PFSK-1 (cell line): Measurements from ENCODE around the gene COL23A1.

Experiments
- FOXP2 ChIP-seq: optimal IDR thresholded peaks from 2 replicates; pipeline ENCODE3; 2011; ENCODE audit warnings: borderline replicate concordance, control low read depth, inconsistent platforms; ENCODE audit not compliant: insufficient read depth; ENCODE audit errors: extremely low read length, extremely low read depth
- POLR2AphosphoS5 ChIP-seq: IDR thresholded peaks from 2 replicates; pipeline ENCODE4 v1.6.1; 2012; ENCODE audit warnings: low read depth, mild to moderate bottlenecking, control low read depth, low read length, moderate library complexity
- REST ChIP-seq, 2 experiments: IDR thresholded peaks; 2 replicates each; pipeline versions ENCODE4 v1.6.1 to v1.8.0; 2011 to 2012; ENCODE audit warnings: low read depth in 2 of 2, low read length in 2 of 2, control low read depth in 1 of 2, inconsistent platforms in 1 of 2, mild to moderate bottlenecking in 1 of 2, moderate library complexity in 1 of 2; ENCODE audit not compliant: insufficient read depth in 1 of 2
- SIN3A ChIP-seq: IDR thresholded peaks from 2 replicates; pipeline ENCODE4 v1.6.1; 2012; ENCODE audit warnings: mild to moderate bottlenecking, low read length, moderate library complexity, borderline replicate concordance; ENCODE audit not compliant: insufficient read depth
- TAF1 ChIP-seq: IDR thresholded peaks from 2 replicates; pipeline ENCODE4 v1.6.1; 2012; ENCODE audit warnings: low read length, control low read depth, borderline replicate concordance; ENCODE audit not compliant: insufficient read depth

The COL23A1 gene

GRCh38 chr5:178532236-178532635, 58.0 kb downstream of the COL23A1 start:
- TF ChIP-seq POLR2AphosphoS5 = no peak
- TF ChIP-seq SIN3A = no peak
- no peak for TF ChIP-seq FOXP2
- TF ChIP-seq REST (IDR thresholded peaks at IDR 0.05; ENCODE audit: insufficient read depth in 1 of 2, low read depth in 2 of 2, low read length in 2 of 2) = no peak
- no peak for TF ChIP-seq TAF1

DNA sequence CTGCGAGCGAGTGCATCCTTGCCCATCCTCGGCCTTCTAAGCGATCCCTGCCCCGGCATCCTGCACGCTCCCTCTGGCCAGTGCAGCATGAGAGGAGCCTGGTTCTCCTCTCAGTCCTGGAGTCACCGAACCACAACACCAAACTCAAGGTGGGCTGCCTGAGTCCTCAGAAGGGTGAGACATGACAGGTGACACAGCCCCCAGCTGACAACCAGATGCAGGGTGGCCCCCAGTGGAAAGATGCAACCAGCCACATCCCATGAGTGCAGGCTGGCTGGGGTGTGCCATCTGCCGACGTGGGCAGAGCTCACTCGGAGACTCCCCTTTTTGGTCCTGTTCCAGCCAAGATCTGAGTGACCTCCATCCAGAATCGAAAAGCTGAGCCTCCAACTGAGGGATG, 58.4 kb downstream of the COL23A1 start:
- TF ChIP-seq REST (IDR thresholded peaks at IDR 0.05; ENCODE audit: insufficient read depth in 1 of 2, low read depth in 2 of 2, low read length in 2 of 2) (no peak), POLR2AphosphoS5 (no peak), TAF1 (no peak), FOXP2 (no peak)

GRCh38 chr5:178530526-178530925, 59.7 kb downstream of the COL23A1 start:
- TF ChIP-seq SIN3A = no peak
- no peak for TF ChIP-seq TAF1
- no peak for TF ChIP-seq REST (IDR thresholded peaks at IDR 0.05; ENCODE audit: insufficient read depth in 1 of 2, low read depth in 2 of 2, low read length in 2 of 2)
- no peak for TF ChIP-seq POLR2AphosphoS5
- no peak for TF ChIP-seq FOXP2

- TF ChIP-seq FOXP2 (no peak), SIN3A (no peak), TAF1 (no peak), REST (IDR thresholded peaks at IDR 0.05; ENCODE audit: insufficient read depth in 1 of 2, low read depth in 2 of 2, low read length in 2 of 2) (no peak), POLR2AphosphoS5 (no peak)
These were observed 61.1 kb downstream of the COL23A1 start for GRCh38 chr5:178529080-178529479.
